Effector CD8-positive, alpha-beta T cell (primary cell): ENCODE data around the gene ODAD3.
A peak's percentile ranks its signal among the peaks of the same experiment; 100 is the strongest.
"Not testable (repeated sequence)": the region's sequence is repeated elsewhere in the genome, so short reads cannot be mapped to it uniquely, and the experiment has no call there.

Experiments used
- DNase-seq: peaks from one replicate; lab custom pipeline; 2025; lab: John Stamatoyannopoulos, UW

ODAD3 gene

DNA sequence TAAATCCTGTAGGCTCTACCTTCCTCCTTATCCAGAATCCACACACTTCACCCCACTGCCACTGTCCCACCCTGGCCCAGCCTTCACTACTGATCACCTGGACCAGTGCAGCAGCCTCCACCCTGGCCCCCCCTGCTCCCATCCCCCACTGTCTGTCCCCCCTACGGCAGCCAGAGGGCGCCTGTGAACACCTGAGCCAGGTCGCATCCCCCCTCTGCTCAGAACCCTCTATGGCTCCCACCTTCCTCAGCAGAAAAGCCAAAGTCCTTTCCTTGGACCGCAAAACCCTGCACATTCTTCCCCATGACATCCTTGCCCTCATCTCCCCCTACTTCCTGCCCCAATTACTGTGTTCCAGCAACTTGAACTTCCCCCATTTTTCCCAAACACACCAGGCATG lies 25.3 kb upstream of the ODAD3 start:
- DNase-seq: no peak

- not testable (repeated sequence) for DNase-seq
Measured at GRCh38 chr19:11458912-11459311, 24.0 kb upstream of the ODAD3 start.

GRCh38 chr19:11458236-11458900 lies 23.4 kb upstream of the ODAD3 start:
- DNase-seq: no peak

- no peak for DNase-seq
Measured at GRCh38 chr19:11457831-11458230, 22.9 kb upstream of the ODAD3 start.

DNA sequence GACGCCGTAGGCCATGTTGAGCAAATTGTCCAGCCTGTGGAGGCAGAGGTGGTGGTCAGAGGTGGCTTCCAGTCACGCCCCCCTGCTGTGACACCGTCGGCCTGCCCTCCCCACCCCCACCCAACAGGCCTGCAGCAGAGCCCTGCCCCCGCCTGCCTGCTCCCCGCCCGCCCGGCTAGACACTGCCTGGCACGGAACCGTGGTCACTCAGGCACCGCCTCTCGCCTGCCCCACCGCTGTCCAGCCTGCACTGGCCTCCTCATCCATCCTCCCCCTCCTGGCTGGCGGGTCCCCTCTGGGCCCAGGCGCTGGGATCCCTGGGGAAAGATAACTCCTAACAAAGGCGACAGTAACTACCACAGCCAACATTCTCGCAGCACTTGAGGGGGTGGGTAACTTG lies 22.2 kb upstream of the ODAD3 start:
- no peak for DNase-seq

DNA sequence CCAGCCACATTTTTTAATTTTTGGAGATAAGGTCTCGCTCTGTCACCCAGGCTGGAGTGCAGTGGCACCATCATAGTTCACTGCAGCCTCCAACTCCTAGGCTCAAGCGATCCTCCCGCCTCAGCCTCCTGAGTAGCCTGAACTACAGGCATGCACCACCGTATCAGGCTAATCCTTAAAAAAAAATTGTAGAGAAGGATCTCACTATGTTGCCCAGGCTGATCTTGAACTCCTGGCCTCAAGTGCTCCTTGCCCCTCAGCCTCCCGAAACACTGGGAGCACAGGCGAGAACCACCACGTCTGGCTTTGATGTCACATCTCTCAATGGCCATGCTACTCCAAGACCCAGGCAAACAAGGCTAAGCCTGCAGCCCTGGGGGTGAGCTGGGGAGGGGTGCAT lies 21.7 kb upstream of the ODAD3 start:
- no peak for DNase-seq

DNA sequence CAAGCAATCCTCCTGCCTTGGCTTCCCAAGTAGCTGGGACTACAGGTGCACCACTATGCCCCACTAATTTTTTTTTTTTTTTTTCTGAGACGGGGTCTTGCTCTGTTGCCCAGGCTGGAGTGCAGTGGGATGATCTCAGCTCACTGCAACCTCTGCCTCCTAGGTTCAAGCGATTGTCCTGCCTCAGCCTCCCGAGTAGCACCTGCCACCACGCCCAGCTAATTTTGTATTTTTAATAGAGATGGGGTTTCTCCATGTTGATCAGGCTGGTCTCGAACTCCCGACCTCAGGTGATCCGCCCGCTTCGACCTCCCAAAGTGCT lies 20.3 kb upstream of the ODAD3 start:
- DNase-seq: not testable (repeated sequence)

DNA sequence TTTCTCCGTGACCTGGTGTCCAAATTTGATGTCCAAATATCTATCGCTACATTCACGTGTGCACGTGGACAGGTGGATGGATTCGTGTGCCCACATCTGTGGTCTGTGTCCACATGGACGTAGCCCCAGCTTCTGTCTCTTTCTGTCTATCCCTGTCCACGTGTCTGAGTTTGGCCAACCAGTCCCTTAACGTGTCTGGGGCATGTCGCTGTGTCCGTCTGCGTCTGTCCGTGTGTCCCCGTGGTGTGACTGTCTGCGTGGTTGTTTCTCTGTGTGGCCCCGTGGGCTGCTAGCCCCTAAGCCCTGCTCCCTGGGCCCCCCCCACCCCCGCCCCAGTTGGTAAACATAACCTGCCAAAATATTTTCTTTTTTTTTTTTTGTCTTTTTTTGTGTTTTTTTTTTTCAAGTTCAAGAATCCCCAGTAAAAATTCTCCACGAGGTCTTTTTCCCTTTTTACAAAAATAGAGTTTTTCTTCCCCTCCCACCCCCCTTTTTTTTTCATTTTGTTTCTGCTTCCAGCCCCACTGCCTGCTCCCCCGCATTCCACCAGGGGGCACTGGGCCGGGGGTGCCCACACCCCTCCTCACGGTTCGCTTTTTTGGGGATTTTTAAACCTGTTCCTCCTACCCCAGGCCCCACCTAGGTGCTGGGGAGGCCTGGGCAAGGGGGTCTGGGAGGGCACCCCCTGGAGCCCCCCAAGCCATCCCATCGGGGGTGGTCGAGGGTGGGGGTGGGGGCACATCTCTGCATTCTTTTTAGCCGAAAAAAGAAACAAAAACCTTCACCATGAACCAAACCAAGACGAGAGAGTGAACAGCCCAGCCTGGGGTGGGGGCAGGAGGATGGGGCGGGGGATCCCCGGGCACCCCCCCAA lies 18.8 kb upstream of the ODAD3 start:
- DNase-seq: no peak

GRCh38 chr19:11452620-11453310 lies 17.8 kb upstream of the ODAD3 start:
- no peak for DNase-seq

- no peak for DNase-seq
Measured at GRCh38 chr19:11451871-11452619, 17.1 kb upstream of the ODAD3 start.

- no peak for DNase-seq
Measured at GRCh38 chr19:11451327-11451870, 16.5 kb upstream of the ODAD3 start.

GRCh38 chr19:11450570-11451326 lies 15.8 kb upstream of the ODAD3 start:
- DNase-seq: no peak

GRCh38 chr19:11448923-11449554 lies 14.1 kb upstream of the ODAD3 start:
- no peak for DNase-seq

DNA sequence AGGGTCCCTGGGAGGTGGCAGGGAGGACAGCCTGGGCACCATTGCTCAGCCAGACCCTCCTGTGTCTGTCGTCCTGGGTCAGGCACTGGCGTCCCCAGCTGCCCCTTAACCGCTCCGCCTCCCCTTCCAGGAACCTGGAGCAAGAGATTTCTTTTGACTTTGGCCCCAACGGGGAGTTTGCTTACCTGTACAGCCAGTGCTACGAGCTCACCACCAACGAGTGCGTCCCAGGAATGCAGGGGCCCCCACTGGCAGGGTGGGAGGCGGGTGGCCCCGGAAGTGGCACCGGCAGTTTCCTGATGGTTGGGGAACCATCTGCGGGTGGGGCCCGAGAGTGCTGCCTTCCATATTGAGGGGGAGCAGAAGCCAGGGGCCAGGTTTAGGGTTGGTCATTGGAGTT lies 13.5 kb upstream of the ODAD3 start:
- DNase-seq: no peak

GRCh38 chr19:11447347-11448262 lies 12.7 kb upstream of the ODAD3 start:
- no peak for DNase-seq

DNA sequence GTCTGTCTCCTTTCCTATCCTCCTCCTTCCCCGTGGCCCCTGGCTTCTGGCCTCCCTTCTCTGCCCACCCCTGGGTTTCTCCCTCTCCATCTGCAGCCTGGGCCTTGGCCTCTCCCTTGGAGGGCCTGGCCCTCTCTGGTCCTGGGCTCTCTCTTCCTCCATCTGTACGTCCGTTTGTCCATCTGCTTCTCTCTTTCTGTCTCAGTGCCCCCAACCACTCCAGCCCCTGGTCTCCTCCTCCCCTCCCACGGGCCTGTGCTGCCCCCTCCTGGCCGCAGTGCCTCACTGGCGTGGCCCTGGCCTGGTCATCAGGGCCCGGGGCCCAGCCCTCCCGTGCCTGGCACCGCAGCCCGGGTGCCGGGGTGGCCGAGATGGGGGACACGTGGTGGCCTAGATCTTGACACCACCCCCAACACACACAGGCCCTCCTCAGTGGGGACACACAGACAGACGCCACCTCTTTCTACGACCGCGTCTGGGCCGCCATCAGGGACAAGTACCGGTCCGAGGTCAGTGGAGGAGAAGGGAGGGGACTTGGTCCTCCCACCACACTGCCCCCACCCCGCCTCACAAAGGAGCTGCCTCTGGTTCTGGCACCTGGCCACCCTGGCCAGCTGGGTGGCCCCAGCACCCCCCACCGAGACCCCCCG lies 11.9 kb upstream of the ODAD3 start:
- peak; percentile 38 for DNase-seq

DNA sequence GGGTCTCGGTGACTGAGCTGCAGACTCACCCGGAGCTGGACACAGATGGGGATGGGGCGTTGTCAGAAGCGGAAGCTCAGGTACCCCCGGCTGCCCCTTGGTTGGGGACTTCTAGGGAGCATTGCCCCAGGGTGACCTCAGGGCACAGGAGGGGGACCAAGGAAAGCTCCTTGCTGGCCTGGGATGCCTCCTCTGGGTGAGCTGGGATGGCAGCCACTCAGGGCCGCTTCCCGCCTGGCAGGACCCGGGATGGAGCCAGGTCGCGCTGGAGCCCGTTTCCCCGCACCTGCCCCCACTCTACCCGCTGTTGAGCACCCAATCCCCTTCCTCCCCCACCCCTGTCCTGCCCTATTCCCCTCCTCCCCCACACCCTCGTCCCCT lies 11.3 kb upstream of the ODAD3 start:
- no peak for DNase-seq

DNA sequence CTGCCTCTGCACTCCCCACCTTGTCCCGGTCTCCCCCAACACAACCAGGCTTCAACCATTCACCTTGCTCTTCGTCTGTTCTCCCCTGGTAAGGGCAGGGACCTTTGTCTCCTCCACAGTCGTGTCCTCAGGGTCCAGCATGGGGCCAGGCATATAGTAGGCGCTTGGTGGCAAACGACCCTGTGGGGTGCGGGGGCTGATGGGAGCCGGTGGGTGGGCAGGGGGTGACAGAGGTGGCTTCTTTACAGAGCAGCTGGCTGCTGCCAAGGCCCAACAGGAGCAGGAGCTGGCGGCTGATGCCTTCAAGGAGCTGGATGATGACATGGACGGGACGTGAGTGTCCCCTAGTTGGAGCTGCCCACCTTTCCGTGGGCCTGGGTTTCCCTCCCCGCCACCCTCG lies 10.2 kb upstream of the ODAD3 start:
- no peak for DNase-seq

GRCh38 chr19:11444059-11444458 lies 9.1 kb upstream of the ODAD3 start:
- DNase-seq: no peak
